Osteocyte (in vitro differentiated cells): ENCODE data around the gene ADM2. TPM values are rescaled to one million over a fixed set of nuclear protein-coding genes. Genes with fewer than 3 reads are reported as not detected.

ENCODE experiments used
- DNase-seq: peaks from one replicate; pipeline ENCODE4 v3.0.0; 2021; ENCODE audit warnings: mixed read lengths; ENCODE audit not compliant: unreplicated experiment; ENCODE audit errors: extremely low spot score
- H3K27ac Mint-ChIP-seq: one replicate; pipeline ENCODE4 v1.8.0; 2021; ENCODE audit warnings: mild to moderate bottlenecking, mixed read lengths; ENCODE audit not compliant: unreplicated experiment
- H3K27me3 Mint-ChIP-seq: one replicate; pipeline ENCODE4 v1.8.0; 2021; ENCODE audit warnings: mixed read lengths; ENCODE audit not compliant: unreplicated experiment
- H3K36me3 Mint-ChIP-seq: one replicate; pipeline ENCODE4 v1.8.0; 2021; ENCODE audit warnings: mixed read lengths; ENCODE audit not compliant: unreplicated experiment
- H3K4me1 Mint-ChIP-seq: one replicate; pipeline ENCODE4 v1.8.0; 2021; ENCODE audit warnings: mixed read lengths; ENCODE audit not compliant: unreplicated experiment
- H3K4me3 Mint-ChIP-seq: one replicate; pipeline ENCODE4 v1.8.0; 2021; ENCODE audit warnings: mild to moderate bottlenecking, moderate library complexity, mixed read lengths; ENCODE audit not compliant: unreplicated experiment
- H3K9me3 Mint-ChIP-seq: one replicate; pipeline ENCODE4 v1.8.0; 2021; ENCODE audit warnings: mixed read lengths; ENCODE audit not compliant: unreplicated experiment
- total RNA-seq: library from RNA; stranded (reverse); gene quantifications from 2 replicates; pipeline ENCODE4 v1.2.1, GENCODE V29; 2021
- TF ChIP-seq, protein P1 (sequence below): fragments of 200-600 bp; sonication (generic); IDR thresholded peaks from 2 replicates; pipeline ENCODE4 v1.5.0; 2021; ENCODE audit warnings: antibody characterized with exemption, mild to moderate bottlenecking, moderate library complexity

Gene ADM2
- total RNA-seq, 1 donor from 2014 or later = 21.1 TPM

GRCh38 chr22:50527921-50528681 lies 46.8 kb downstream of the ADM2 start:
- peak overlapping the region; percentile 65 for H3K4me3 Mint-ChIP-seq
- no peak overlapping the region for H3K27ac Mint-ChIP-seq
- H3K4me1 Mint-ChIP-seq = peaks cover 27% of the 10 kb centered on the region
- no peak for DNase-seq
- H3K9me3 Mint-ChIP-seq = no peaks in the 10 kb centered on the region
- H3K27me3 Mint-ChIP-seq = peaks cover 6% of the 10 kb centered on the region
- H3K36me3 Mint-ChIP-seq = peaks cover 4% of the 10 kb centered on the region
- TF ChIP-seq, protein P1, sequence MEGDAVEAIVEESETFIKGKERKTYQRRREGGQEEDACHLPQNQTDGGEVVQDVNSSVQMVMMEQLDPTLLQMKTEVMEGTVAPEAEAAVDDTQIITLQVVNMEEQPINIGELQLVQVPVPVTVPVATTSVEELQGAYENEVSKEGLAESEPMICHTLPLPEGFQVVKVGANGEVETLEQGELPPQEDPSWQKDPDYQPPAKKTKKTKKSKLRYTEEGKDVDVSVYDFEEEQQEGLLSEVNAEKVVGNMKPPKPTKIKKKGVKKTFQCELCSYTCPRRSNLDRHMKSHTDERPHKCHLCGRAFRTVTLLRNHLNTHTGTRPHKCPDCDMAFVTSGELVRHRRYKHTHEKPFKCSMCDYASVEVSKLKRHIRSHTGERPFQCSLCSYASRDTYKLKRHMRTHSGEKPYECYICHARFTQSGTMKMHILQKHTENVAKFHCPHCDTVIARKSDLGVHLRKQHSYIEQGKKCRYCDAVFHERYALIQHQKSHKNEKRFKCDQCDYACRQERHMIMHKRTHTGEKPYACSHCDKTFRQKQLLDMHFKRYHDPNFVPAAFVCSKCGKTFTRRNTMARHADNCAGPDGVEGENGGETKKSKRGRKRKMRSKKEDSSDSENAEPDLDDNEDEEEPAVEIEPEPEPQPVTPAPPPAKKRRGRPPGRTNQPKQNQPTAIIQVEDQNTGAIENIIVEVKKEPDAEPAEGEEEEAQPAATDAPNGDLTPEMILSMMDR = no peak

GRCh38 chr22:50528682-50529415 lies 47.5 kb downstream of the ADM2 start:
- peak; percentile 85 for DNase-seq
- TF ChIP-seq, protein P1 = no peak
- Mint-ChIP-seq H3K27ac (no peak overlapping the region), H3K27me3 (peaks cover 13% of the 10 kb centered on the region), H3K36me3 (peaks cover 4% of the 10 kb centered on the region), H3K4me1 (peaks cover 25% of the 10 kb centered on the region), H3K4me3 (peak overlapping the region; percentile 45), H3K9me3 (no peaks in the 10 kb centered on the region)

DNA sequence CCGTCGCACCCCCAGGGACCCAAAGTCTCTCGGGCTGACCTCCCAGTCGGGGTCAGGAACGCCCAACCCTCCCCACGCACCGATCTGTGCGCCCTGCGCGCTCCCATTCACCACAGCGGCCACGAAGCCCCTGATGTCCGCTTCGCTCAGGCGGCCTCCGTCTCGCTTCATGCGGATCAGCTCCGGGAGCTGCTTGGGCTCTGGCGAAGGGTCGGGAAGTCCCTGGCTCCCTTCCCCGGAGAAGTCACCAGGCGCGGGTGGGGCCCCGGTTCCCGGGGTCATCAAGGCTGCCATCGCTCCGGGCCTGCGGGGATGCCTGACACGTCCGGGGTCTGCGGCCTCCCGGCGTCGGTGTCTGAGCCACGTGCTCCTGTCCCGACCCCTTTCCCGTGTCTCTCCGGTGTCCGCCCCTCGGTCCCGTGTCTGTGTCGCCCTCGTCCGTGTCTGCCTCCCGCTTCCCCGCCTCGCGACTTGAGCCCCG lies 48.1 kb downstream of the ADM2 start:
- H3K27ac Mint-ChIP-seq = no peak overlapping the region
- peak overlapping the region; percentile 56 for H3K4me3 Mint-ChIP-seq
- H3K27me3 Mint-ChIP-seq = peaks cover 17% of the 10 kb centered on the region

DNA sequence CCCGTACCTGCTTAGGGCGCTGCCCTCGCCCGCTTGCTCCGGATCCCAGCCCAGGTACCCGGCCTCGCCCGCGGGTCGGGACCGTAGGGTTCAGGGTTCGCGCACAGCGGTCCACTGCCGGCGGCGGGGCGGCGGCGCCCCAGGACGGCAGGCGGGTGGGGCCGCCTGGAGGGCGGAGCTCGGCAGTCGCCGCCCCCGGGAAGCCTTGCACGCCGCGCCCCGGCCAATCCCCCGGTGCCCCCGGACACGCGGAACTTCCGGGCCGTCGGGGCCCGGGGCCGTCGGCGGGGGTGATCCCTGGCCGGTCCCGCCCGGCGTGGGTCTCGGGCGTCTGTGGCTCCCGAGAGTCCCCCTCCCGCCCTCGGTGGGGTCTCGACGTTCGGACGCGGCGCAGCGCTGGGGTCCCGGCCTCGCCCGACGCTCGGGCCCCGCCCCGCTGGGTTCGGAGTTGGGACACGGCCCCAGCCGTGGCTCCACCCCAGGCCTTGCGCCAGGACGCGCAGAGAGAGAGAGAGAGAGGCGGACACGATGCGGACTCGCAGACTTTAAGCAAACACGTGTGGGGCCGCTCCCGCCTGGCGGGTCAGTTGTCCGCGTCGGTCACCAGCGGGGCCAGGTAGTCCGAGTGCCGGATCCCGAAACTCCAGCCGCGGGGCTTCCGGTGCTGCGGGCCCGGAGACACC lies 48.7 kb downstream of the ADM2 start, which contains the start of gene TYMP:
Gene TYMP, minus strand, starts transcription at position 116 of the 683 bp plus-strand sequence. CDS start 303 bp downstream, outside the sequence.
- Mint-ChIP-seq H3K27me3 (peaks cover 17% of the 10 kb centered on the region), H3K9me3 (no peaks in the 10 kb centered on the region), H3K4me3 (peak within 1 kb of the TSS; percentile 71), H3K27ac (peak within 1 kb of the TSS; percentile 62), H3K36me3 (no peaks in the 10 kb centered on the region), H3K4me1 (peaks cover 17% of the 10 kb centered on the region)
- peak; percentile 86 for DNase-seq
- TF ChIP-seq, protein P1 = no peak

More for the DNA sequence above, 48.1 kb downstream of the ADM2 start:
- Mint-ChIP-seq H3K9me3 (no peaks in the 10 kb centered on the region), H3K4me1 (peaks cover 22% of the 10 kb centered on the region), H3K36me3 (peaks cover 3% of the 10 kb centered on the region)
- TF ChIP-seq, protein P1 = no peak
- no peak for DNase-seq
